Esophagus (tissue), 2 donors: ENCODE measurements around the gene SHTN1. TPM values are rescaled to one million over a fixed set of nuclear protein-coding genes. Genes with fewer than 3 reads are reported as not detected.

ENCODE experiments used
- H3K27ac ChIP-seq, 2 donors: one replicate each; pipeline ENCODE4 v1.5.1; 2013; ENCODE audit warnings: low read depth in 2 of 2, mild to moderate bottlenecking in 2 of 2, inconsistent platforms in 1 of 2, low read length in 1 of 2, moderate library complexity in 1 of 2
- H3K27me3 ChIP-seq, 2 donors: one replicate each; pipeline ENCODE4 v1.6.1; 2013; ENCODE audit warnings: low read length in 2 of 2, control low read depth in 1 of 2, mild to moderate bottlenecking in 1 of 2; ENCODE audit not compliant: insufficient read depth in 2 of 2, control insufficient read depth in 1 of 2
- H3K36me3 ChIP-seq, 2 donors: one replicate each; pipeline ENCODE4 v1.6.1; 2013; ENCODE audit warnings: low read length in 1 of 2; ENCODE audit not compliant: control insufficient read depth in 2 of 2, insufficient read depth in 2 of 2
- H3K4me1 ChIP-seq, 2 donors: one replicate each; pipeline ENCODE4 v1.6.1; 2013; ENCODE audit warnings: low read length in 1 of 2; ENCODE audit not compliant: control insufficient read depth in 2 of 2, insufficient read depth in 2 of 2
- H3K4me3 ChIP-seq, 2 donors: one replicate each; pipeline ENCODE4 v1.5.1; 2013; ENCODE audit warnings: low read length in 2 of 2, mild to moderate bottlenecking in 2 of 2, low read depth in 1 of 2, moderate library complexity in 1 of 2
- H3K9me3 ChIP-seq, 2 donors: one replicate each; pipeline ENCODE4 v1.6.1; 2013; ENCODE audit warnings: mild to moderate bottlenecking in 2 of 2, low read depth in 1 of 2, low read length in 1 of 2, moderate library complexity in 1 of 2; ENCODE audit not compliant: control insufficient read depth in 2 of 2, insufficient read depth in 1 of 2
- WGBS, 2 donors: extraction: QIAGEN DNeasy Blood & Tissue Kit; methylation state at CpG; one replicate each; pipeline ENCODE4 v1.1.7; 2013; 5-methylcytosine and 5-hydroxymethylcytosine counted together
- polyA plus RNA-seq, 2 donors: library from polyadenylated mRNA; stranded (reverse); fragments of 200-250 nt; gene quantifications; one replicate each; pipeline ENCODE4 v1.2.3, GENCODE V29; 2013
- donor health status: healthy with polysubstance abuse.
- donor health status: Bipolar disorder and iron deficiency.

SHTN1 gene
- polyA plus RNA-seq, 2 donors = 6.1 to 6.5 TPM

DNA sequence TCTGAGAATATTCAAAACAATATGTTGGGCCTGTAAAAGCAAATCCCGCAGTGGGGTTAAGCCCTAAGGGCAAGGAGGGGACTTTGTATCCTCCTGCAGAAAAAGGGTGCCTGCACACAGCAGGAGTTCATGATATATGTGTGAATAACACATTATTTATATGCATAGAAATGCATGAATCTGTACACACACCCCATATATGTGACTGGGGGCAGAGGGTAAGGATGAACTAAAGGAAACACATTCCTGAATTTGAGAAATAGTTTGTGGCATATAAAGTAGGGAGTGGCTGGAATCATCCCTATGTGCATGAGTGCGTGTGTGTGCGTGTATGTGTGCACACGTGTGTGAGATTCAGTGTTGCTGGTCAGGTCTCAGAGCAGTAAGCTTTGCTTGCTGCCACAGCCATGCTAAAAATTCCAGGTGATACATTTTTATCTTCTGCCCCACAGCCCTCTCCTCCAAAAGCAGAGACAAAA lies 136.8 kb downstream of the SHTN1 start:
- no peaks in the 10 kb centered on the region for H3K4me1 ChIP-seq
- no peaks in the 10 kb centered on the region for H3K27me3 ChIP-seq

DNA sequence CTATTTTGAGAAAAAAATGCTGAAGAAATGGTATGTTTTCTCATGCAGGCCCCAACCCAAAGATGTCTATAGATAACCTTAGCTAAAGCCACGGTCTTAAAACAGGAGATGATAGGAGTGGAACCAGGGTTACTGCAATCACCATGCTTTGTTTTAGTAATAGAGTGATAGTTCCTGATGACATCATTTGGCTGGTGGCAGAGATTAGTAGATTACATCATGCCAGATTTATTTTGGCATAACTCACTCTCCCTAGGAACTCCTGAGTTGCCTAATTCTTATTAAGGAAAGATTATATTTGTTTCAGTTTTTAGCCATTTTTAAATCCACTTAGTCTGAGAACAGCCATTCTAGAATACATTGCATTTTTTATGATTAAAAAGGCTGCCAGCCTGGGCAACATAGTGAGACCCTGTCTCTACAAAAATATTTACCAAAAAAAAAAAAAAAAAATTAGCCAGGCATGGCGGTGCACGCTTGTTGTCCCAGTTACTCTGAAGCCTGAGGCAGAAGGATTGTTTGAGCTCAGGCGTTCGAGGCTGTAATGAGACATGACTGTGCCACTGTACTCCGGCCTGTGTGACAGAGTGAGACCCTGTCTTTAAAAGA lies 137.9 kb downstream of the SHTN1 start:
- peaks cover 0 to 2% of the 10 kb centered on the region in 2 donors for H3K9me3 ChIP-seq
- WGBS, 2 donors = 75 to 79% methylated on average over 6 of the region's 6 CpGs
- no peaks in the 10 kb centered on the region for H3K36me3 ChIP-seq
- H3K27me3 ChIP-seq = no peaks in the 10 kb centered on the region
- H3K4me1 ChIP-seq = no peaks in the 10 kb centered on the region
- no peak overlapping the region for H3K4me3 ChIP-seq
- H3K27ac ChIP-seq = no peak overlapping the region

More for the DNA sequence above, 136.8 kb downstream of the SHTN1 start:
- Histone ChIP-seq H3K4me3 (no peak overlapping the region), H3K27ac (no peak overlapping the region), H3K9me3 (no peaks in the 10 kb centered on the region), H3K36me3 (no peaks in the 10 kb centered on the region)
- WGBS, 2 donors = 45 to 57% methylated on average over 4 of the region's 4 CpGs

- H3K36me3 ChIP-seq = no peaks in the 10 kb centered on the region
- H3K4me1 ChIP-seq = no peaks in the 10 kb centered on the region
- H3K27ac ChIP-seq = no peak overlapping the region
- WGBS, 2 donors = 40 to 46% methylated on average over 2 of the region's 2 CpGs
- H3K9me3 ChIP-seq = peaks cover 0 to 2% of the 10 kb centered on the region in 2 donors
- H3K27me3 ChIP-seq = no peaks in the 10 kb centered on the region
- no peak overlapping the region for H3K4me3 ChIP-seq
These were observed 138.9 kb downstream of the SHTN1 start for GRCh38 chr10:116866066-116866465.

GRCh38 chr10:116864436-116864835 lies 140.6 kb downstream of the SHTN1 start:
- Histone ChIP-seq H3K4me1 (no peaks in the 10 kb centered on the region), H3K9me3 (peaks cover 0 to 2% of the 10 kb centered on the region in 2 donors), H3K27me3 (no peaks in the 10 kb centered on the region), H3K4me3 (no peak overlapping the region), H3K36me3 (no peaks in the 10 kb centered on the region), H3K27ac (no peak overlapping the region)
- 85% methylated on average over 4 of the region's 4 CpGs for WGBS, 2 donors

- Histone ChIP-seq H3K27ac (no peak overlapping the region), H3K27me3 (no peaks in the 10 kb centered on the region), H3K4me1 (no peaks in the 10 kb centered on the region), H3K36me3 (no peaks in the 10 kb centered on the region), H3K9me3 (peaks cover 0 to 2% of the 10 kb centered on the region in 2 donors), H3K4me3 (no peak overlapping the region)
- 64 to 83% methylated on average over 2 of the region's 2 CpGs for WGBS, 2 donors
These were observed 143.2 kb downstream of the SHTN1 start for GRCh38 chr10:116861796-116862195.

DNA sequence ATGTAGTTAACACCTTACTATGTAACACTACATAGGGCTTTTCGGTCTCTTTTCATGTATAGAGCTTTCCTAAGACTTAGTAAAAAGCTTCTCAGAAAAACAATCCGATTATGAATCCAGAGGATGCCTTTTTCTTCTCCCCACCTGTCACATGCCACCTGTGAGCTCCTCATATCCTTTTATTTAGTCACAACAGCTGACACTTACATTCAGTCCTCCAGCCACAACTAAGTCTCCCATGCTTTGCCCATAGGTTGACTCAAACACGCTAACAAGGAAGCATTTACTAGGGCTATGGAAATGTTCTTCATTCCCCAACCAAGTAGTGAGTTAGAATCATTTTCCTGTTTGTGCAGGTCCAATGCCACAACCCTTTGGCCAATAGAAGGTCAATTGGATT lies 147.8 kb downstream of the SHTN1 start:
- Histone ChIP-seq H3K9me3 (no peaks in the 10 kb centered on the region), H3K36me3 (no peaks in the 10 kb centered on the region), H3K4me3 (no peak overlapping the region), H3K27ac (no peak overlapping the region), H3K27me3 (no peaks in the 10 kb centered on the region), H3K4me1 (no peaks in the 10 kb centered on the region)
- WGBS, 2 donors = 89 to 92% methylated on average over 3 of the region's 3 CpGs

DNA sequence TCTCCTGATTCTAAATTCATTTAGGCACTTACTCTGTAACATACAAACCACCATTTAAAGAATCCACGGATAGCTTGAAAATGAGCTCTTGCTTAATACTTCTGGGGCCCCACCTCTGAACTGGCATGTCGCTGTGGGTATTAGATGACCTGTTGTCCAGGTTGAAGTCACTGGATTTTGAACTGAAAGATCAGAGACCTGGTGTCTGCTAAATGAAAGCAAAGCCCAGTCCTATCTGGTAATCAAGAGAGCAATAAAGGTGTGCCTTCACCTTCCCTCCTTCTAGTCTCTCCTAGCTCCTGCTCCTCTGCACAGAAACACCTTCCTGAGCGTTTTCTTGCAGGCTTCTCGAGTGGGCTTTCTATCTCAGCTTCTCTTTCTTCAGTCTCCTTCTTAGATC lies 151.3 kb downstream of the SHTN1 start:
- 80 to 85% methylated on average over 4 of the region's 4 CpGs for WGBS, 2 donors
- Histone ChIP-seq H3K9me3 (no peaks in the 10 kb centered on the region), H3K27ac (no peak overlapping the region), H3K27me3 (no peaks in the 10 kb centered on the region), H3K36me3 (no peaks in the 10 kb centered on the region), H3K4me1 (peaks cover 0 to 5% of the 10 kb centered on the region in 2 donors), H3K4me3 (no peak overlapping the region)

DNA sequence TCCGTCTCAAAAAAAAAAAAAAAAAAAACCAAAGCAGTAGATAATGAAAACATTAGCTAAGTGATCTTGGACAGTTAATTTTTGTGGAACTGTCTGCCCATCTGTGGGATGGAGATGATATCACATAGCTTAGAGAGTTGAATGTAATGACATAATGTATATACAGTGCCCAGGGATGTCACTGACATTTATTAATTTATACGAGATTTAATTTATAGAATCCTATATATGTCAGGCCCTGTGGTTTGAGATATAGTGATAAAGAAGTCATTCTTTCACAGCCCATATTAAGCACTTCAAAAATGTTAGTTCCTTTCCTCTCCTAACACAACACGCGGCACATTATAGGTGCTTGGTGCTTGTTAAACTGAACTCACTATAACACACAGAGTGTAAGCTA lies 151.7 kb downstream of the SHTN1 start:
- Histone ChIP-seq H3K27me3 (no peaks in the 10 kb centered on the region), H3K36me3 (no peaks in the 10 kb centered on the region), H3K27ac (no peak overlapping the region), H3K9me3 (no peaks in the 10 kb centered on the region), H3K4me3 (no peak overlapping the region), H3K4me1 (peaks cover 0 to 5% of the 10 kb centered on the region in 2 donors)
- WGBS, 2 donors = 93 to 94% methylated on average over 3 to 4 of the region's 4 CpGs

GRCh38 chr10:116852246-116852645 lies 152.7 kb downstream of the SHTN1 start:
- Histone ChIP-seq H3K27ac (no peak overlapping the region), H3K36me3 (no peaks in the 10 kb centered on the region), H3K4me1 (peaks cover 0 to 5% of the 10 kb centered on the region in 2 donors), H3K4me3 (no peak overlapping the region), H3K9me3 (no peaks in the 10 kb centered on the region), H3K27me3 (no peaks in the 10 kb centered on the region)
- 74 to 84% methylated on average over 1 of the region's 1 CpG for WGBS, 2 donors

DNA sequence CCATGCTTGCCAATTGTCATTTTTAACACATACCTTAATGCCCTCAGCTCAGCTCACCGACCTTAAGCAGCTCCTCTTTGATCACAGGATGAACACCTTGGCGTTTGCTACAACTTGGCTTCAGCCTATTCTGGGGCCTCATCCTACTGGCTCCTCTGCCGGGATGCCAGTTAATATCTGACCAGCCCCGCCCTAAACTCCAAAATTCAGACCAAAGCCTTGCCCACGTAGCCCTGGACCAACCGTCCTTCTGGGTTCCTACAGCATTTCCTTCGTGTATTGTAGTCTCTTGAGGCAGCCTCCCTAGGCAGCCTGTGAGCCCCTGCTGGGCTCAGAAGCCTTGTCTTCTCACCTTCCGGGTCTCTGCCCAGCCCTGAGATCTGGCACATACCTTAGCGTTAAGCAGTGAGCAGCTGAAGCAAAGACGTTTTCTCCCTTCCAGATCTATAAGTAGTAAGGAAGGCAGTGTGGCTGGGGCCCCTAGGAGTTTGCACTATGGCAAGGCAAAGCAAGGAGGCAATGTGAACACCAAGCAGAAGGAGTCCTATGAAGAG lies 154.9 kb downstream of the SHTN1 start:
- WGBS, 2 donors = 25 to 28% methylated on average over 10 of the region's 10 CpGs

More for the DNA sequence above, 154.9 kb downstream of the SHTN1 start:
- Histone ChIP-seq H3K27ac (peak overlapping the region in 1 of 2 donors; percentile 24), H3K36me3 (no peaks in the 10 kb centered on the region), H3K9me3 (no peaks in the 10 kb centered on the region), H3K4me1 (peaks cover 0 to 5% of the 10 kb centered on the region in 2 donors), H3K27me3 (no peaks in the 10 kb centered on the region), H3K4me3 (peak overlapping the region; percentile 61)
